NT2/D1 (cell line): ENCODE results near the gene FARS2.

Experiments
- SUZ12 ChIP-seq: IDR thresholded peaks from 2 replicates; pipeline ENCODE4 v1.6.1; 2011; ENCODE audit not compliant: insufficient read length, insufficient read depth; ENCODE audit errors: extremely low read depth
- YY1 ChIP-seq: IDR thresholded peaks from 2 replicates; pipeline ENCODE4 v1.6.1; 2011; ENCODE audit not compliant: insufficient read length, insufficient read depth
- ZNF274 ChIP-seq: IDR thresholded peaks from 2 replicates; pipeline ENCODE4 v1.6.1; 2011; ENCODE audit warnings: mild to moderate bottlenecking, low read depth, low read length

DNA sequence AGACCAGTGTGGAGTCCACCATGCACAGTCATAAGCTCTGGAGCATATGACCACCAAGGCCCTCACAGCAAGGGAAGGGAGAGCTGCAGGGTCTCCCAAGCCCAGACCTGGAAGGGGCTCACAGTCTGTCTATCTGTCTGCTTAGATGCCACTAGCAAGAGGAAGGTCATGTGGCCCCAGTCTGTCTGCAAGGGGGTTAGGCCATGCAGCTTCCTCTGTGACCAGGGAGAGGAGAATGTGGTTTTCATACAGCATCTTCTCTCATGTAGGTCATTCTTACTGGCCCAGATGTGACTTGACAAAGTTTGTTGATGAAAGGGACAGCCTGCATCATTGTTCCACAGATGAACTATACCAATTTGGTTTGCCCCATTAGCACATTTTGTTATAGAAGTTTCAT lies 260.8 kb downstream of the FARS2 start:
- TF ChIP-seq YY1 (no peak), SUZ12 (no peak), ZNF274 (no peak)
